ENCODE data around the gene LRRC66. TPM values are rescaled to one million over a fixed set of nuclear protein-coding genes. Genes with fewer than 3 reads are reported as not detected.

LRRC66 gene
- total RNA-seq, 2 experiments from 2014 or later, result 0.11 TPM; not detected in 1

DNA sequence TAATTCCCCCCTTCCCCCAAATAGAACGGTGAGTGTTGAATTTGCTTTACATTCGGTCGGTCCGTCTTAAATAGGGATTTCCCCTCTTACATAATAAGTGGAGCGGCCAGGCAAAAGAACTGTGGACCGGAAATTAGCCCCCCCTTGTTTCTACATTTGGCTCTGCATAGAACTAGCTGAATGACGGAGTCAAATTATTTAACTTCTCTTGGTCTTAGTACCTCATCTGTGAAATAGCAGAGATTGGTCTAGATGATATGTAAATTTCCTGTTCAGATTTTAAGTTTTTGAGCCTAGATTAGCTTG lies 32.3 kb upstream of the LRRC66 start:
- Histone ChIP-seq H3K36me3 (ENCODE audit: insufficient read depth, low read length) (no peaks in the 10 kb centered on the region), H3K27me3 (ENCODE audit: control insufficient read depth in 1 of 2, insufficient read depth in 2 of 2, low read length in 2 of 2) (peaks cover 35 to 56% of the 10 kb centered on the region in 2 experiments), H3K4me1 (ENCODE audit: insufficient read depth, low read length) (peaks cover 15% of the 10 kb centered on the region), H3K9me3 (ENCODE audit: control insufficient read depth in 1 of 2, insufficient read depth in 1 of 2, low read length in 2 of 2) (peaks cover 0 to 7% of the 10 kb centered on the region in 2 experiments), H3K27ac (ENCODE audit: low read depth in 1 of 2, low read length in 2 of 2) (no peak overlapping the region), H3K4me3 (ENCODE audit: low read length) (no peak overlapping the region)
- H3K4me3 Mint-ChIP-seq, result no peak overlapping the region
- H3K27me3 Mint-ChIP-seq, result peaks cover 76% of the 10 kb centered on the region
- H3K27ac Mint-ChIP-seq, result no peak overlapping the region
- CTCF ChIA-PET, result no interaction called here
- TF ChIP-seq, protein P1, sequence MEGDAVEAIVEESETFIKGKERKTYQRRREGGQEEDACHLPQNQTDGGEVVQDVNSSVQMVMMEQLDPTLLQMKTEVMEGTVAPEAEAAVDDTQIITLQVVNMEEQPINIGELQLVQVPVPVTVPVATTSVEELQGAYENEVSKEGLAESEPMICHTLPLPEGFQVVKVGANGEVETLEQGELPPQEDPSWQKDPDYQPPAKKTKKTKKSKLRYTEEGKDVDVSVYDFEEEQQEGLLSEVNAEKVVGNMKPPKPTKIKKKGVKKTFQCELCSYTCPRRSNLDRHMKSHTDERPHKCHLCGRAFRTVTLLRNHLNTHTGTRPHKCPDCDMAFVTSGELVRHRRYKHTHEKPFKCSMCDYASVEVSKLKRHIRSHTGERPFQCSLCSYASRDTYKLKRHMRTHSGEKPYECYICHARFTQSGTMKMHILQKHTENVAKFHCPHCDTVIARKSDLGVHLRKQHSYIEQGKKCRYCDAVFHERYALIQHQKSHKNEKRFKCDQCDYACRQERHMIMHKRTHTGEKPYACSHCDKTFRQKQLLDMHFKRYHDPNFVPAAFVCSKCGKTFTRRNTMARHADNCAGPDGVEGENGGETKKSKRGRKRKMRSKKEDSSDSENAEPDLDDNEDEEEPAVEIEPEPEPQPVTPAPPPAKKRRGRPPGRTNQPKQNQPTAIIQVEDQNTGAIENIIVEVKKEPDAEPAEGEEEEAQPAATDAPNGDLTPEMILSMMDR (IDR thresholded peaks at IDR 0.05), result no peak
- POLR2A ChIA-PET, result no interaction called here
- DNase-seq (no peak), ATAC-seq (ENCODE audit: poor library complexity) (no peak)
- intact Hi-C loops (cut with DNase I, micrococcal nuclease), result no loop called here
- H3K4me1 Mint-ChIP-seq (ENCODE audit: low read depth), result peaks cover 24% of the 10 kb centered on the region
- no peaks in the 10 kb centered on the region for H3K9me3 Mint-ChIP-seq
- no peaks in the 10 kb centered on the region for H3K36me3 Mint-ChIP-seq (ENCODE audit: low read depth)

- no peaks in the 10 kb centered on the region for H3K36me3 Mint-ChIP-seq (ENCODE audit: low read depth)
- Histone ChIP-seq H3K27me3 (ENCODE audit: control insufficient read depth in 1 of 2, insufficient read depth in 2 of 2, low read length in 2 of 2) (peaks cover 40 to 60% of the 10 kb centered on the region in 2 experiments), H3K36me3 (ENCODE audit: insufficient read depth, low read length) (no peaks in the 10 kb centered on the region), H3K9me3 (ENCODE audit: control insufficient read depth in 1 of 2, insufficient read depth in 1 of 2, low read length in 2 of 2) (peaks cover 0 to 7% of the 10 kb centered on the region in 2 experiments), H3K4me3 (ENCODE audit: low read length) (peak overlapping the region; percentile 24), H3K27ac (ENCODE audit: low read depth in 1 of 2, low read length in 2 of 2) (no peak overlapping the region), H3K4me1 (ENCODE audit: insufficient read depth, low read length) (peaks cover 15% of the 10 kb centered on the region)
- peaks cover 24% of the 10 kb centered on the region for H3K4me1 Mint-ChIP-seq (ENCODE audit: low read depth)
- no peaks in the 10 kb centered on the region for H3K9me3 Mint-ChIP-seq
- DNase-seq (peak in 2 of 14 experiments; percentile 11 to 23), ATAC-seq (ENCODE audit: poor library complexity) (no peak)
- ChIA-PET POLR2A (no interaction called here), CTCF (no interaction called here)
- peak overlapping the region; percentile 50 for H3K4me3 Mint-ChIP-seq
- H3K27ac Mint-ChIP-seq, result no peak overlapping the region
- H3K27me3 Mint-ChIP-seq, result peaks cover 76% of the 10 kb centered on the region
- TF ChIP-seq, protein P1 (IDR thresholded peaks at IDR 0.05), result no peak
- intact Hi-C loops (cut with DNase I, micrococcal nuclease), result no loop called here
Observed at GRCh38 chr4:52051615-52052474, 31.7 kb upstream of the LRRC66 start.

DNA sequence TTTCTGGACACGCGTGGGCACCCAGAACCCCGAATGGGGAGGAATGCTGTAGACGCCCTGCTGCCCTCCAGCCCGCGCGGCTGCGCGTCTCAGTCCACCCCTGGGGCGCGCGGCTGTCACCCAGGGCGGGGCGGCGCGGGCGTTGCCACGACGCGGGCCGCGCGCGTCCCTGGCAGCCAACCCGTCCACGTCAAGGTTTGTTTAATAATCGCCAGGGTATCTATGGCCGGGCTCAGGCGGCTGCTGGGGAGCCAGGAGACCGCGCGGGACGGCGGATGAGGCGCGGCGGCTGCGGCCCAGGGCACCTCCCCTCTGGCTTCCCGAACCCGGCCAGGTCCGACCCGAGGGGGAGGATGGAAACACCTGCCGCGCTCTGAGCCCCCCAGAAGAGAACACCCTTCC lies 31.1 kb upstream of the LRRC66 start, which contains the start of gene SPATA18:
TSS of gene SPATA18 (plus strand) at position 92 of the 402 bp plus-strand sequence. CDS start 401 bp downstream, outside the sequence.
- H3K4me1 Mint-ChIP-seq (ENCODE audit: low read depth), result peaks cover 24% of the 10 kb centered on the region
- Histone ChIP-seq H3K9me3 (ENCODE audit: control insufficient read depth in 1 of 2, insufficient read depth in 1 of 2, low read length in 2 of 2) (peaks cover 0 to 7% of the 10 kb centered on the region in 2 experiments), H3K27me3 (ENCODE audit: control insufficient read depth in 1 of 2, insufficient read depth in 2 of 2, low read length in 2 of 2) (peaks cover 41 to 66% of the 10 kb centered on the region in 2 experiments), H3K4me1 (ENCODE audit: insufficient read depth, low read length) (peaks cover 15% of the 10 kb centered on the region), H3K27ac (ENCODE audit: low read depth in 1 of 2, low read length in 2 of 2) (no peak within 1 kb of the TSS), H3K36me3 (ENCODE audit: insufficient read depth, low read length) (no peaks in the 10 kb centered on the region), H3K4me3 (ENCODE audit: low read length) (peak within 1 kb of the TSS; percentile 24)
- intact Hi-C loops (cut with DNase I, micrococcal nuclease), result no loop called here
- no peaks in the 10 kb centered on the region for H3K36me3 Mint-ChIP-seq (ENCODE audit: low read depth)
- DNase-seq (peak in 1 of 14 experiments; percentile 10), ATAC-seq (ENCODE audit: poor library complexity) (peak; percentile 21)
- peaks cover 78% of the 10 kb centered on the region for H3K27me3 Mint-ChIP-seq
- peak within 1 kb of the TSS; percentile 50 for H3K4me3 Mint-ChIP-seq
- H3K9me3 Mint-ChIP-seq, result no peaks in the 10 kb centered on the region
- ChIA-PET CTCF (no interaction called here), POLR2A (no interaction called here)
- no peak within 1 kb of the TSS for H3K27ac Mint-ChIP-seq
- TF ChIP-seq, protein P1 (IDR thresholded peaks at IDR 0.05), result no peak

All from CD4-positive, alpha-beta T cell (primary cell).